Activated CD4-positive, alpha-beta T cell treated with anti-CD3 and anti-CD28 coated beads, Interleukin-10, Interleukin-2, amounts not matched to agents 100 ng/mL and 50 ng/mL, durations not matched to agents 16 hours and 8 hours (primary cell): ENCODE data around the gene PON1.

Source experiments
- DNase-seq: peaks from one replicate; pipeline ENCODE4 v3.0.0-alpha.2; 2020

The PON1 gene

GRCh38 chr7:95250571-95250970, 73.8 kb downstream of the PON1 start:
- DNase-seq: no peak
